Hepatocyte (in vitro differentiated cells): ENCODE measurements around the gene COG6.

Source experiments
- CTCF ChIP-seq: fragments of 200-600 bp; sonication (generic); IDR thresholded peaks from 2 replicates; pipeline ENCODE4 v1.5.1; 2016; ENCODE audit warnings: antibody characterized with exemption, mild to moderate bottlenecking; ENCODE audit not compliant: poor library complexity
- EZH2 ChIP-seq: fragments of 200-600 bp; sonication (generic); IDR thresholded peaks from 2 replicates; pipeline ENCODE4 v1.6.1; 2016; ENCODE audit warnings: antibody characterized with exemption, mild to moderate bottlenecking, borderline replicate concordance
- EZH2phosphoT487 ChIP-seq: fragments of 200-600 bp; sonication (generic); IDR thresholded peaks from one replicate; pipeline ENCODE4 v1.6.1; 2018; ENCODE audit warnings: antibody characterized with exemption, mild to moderate bottlenecking, low read depth, moderate library complexity; ENCODE audit not compliant: unreplicated experiment, severe bottlenecking

- no peak for TF ChIP-seq CTCF
- TF ChIP-seq EZH2: no peak
- no peak for TF ChIP-seq EZH2phosphoT487
Measured at GRCh38 chr13:39760521-39760920, 105.1 kb downstream of the COG6 start.
